HG03432 (cell line): ENCODE measurements around the gene ZNF490.
"Not testable (repeated sequence)": the region's sequence is repeated elsewhere in the genome, so short reads cannot be mapped to it uniquely, and the experiment has no call there.

Source experiments
- ATAC-seq: cut with Tn5 transposase; IDR thresholded peaks from one replicate; pipeline ENCODE4 v1.9.1; 2021; ENCODE audit warnings: mild to moderate bottlenecking, moderate library complexity; ENCODE audit not compliant: unreplicated experiment

The ZNF490 gene

DNA sequence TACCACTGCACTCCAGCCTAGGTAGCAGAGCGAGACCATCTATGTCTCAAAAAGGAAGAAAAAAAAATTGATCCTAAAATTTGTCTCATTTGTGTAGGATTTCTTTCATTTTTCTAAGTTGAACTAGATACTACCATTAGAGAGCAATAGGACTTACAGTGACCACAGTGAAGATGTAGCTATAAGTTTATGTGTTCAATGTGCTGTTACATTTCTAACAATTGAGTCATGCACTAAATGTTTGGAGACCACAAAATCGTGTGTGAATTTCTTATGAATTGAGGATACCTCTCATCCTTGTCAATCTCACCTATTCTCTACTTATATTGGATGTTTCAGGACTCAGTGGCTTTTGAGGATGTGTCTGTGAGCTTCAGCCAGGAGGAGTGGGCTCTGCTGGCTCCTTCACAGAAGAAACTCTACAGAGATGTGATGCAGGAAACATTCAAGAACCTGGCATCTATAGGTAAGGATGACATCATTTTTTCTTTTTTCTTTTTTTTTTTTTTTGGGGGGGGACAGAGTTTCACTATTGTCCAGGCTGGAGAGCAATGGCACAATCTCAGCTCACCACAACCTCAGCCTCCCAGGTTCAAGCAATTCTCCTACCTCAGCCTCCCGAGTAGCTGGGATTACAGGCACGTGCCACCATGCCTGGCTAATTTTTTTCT, 12.9 kb upstream of the ZNF490 start:
- no peak for ATAC-seq

DNA sequence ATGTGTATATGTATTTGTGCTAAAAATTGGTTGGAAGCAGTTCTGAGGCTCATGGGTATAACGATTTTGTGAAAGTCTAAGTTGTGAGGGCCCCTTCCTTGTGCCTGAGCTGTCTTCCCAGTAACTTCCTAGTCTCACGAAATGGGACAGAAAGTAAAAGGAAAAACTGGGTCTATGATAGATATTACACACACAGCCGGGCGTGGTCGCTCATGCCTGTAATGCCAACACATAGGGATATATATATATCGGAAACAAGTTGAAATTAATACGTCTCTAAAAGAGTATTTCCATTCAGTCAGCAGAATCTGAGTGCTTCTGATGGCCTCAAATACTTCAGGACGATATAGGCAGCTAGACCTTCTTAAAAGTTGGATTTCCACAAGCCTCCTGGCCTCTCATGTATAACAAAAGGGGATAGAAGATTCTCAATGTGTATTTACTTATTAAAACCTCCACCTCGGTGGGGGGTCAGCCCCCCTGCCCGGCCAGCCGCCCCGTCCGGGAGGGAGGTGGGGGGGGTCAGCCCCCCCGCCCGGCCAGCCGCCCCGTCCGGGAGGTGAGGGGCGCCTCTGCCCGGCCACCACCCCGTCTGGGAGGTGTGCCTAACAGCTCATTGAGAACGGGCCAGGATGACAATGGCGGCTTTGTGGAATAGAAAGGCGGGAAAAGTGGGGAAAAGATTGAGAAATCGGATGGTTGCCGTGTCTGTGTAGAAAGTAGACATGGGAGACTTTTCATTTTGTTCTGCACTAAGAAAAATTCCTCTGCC, 10.8 kb upstream of the ZNF490 start:
- not testable (repeated sequence) for ATAC-seq

DNA sequence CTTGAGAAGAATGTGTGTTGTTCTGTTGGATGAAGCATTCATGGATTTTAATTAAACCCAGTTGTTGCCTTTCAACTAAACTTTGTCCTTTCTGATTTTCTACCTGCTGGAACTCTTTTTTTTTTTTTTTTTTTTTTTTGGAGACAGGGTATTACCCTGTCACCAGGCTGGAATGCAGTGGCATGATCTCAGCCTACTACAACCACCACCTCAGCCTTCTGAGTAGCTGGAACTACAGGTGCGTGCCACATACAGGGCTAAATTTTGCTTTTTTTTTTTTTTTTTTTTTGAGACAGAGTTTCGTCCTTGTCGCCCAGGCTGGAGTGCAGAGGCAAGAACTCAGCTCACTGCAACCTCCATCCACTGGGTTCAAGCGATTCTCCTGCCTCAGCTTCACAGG, 7.0 kb upstream of the ZNF490 start:
- no peak for ATAC-seq

DNA sequence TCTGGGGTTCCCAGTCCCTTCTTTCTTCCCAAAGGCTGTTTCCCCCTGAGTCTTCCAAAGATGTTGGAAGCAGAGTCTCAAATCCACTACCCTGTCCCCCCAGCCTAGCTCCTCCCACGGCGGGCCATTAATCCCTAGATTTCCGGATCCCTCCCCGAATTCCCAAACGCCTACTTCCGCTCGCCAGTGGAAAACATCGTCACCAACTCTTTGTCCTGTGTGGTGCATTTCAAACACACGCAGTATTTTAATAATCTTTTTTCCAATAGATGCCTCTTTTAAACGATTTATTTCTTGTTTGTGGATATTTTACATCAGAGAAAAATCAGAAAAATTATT, 717 bp upstream of the ZNF490 start:
- ATAC-seq, result no peak

GRCh38 chr19:12607631-12608030, 3.0 kb downstream of the ZNF490 start:
- ATAC-seq, result no peak

DNA sequence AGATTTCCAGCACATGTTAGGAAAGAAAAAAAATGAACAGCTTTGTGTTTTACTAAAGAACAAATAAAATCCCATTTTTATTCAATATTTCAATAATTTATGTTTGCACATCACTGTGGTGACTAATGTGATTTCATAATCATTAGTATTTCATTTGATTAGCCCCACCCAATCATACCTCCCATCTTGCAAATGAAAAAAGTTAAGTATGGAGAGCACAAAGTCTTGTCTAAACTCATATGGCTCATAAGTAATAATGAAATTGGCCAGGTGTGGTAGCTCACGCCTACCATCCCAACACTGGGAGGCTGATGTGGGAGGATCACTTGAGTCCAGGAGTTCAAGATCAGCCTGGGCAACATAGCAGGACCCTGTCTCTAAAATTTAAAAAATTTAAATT, 3.8 kb downstream of the ZNF490 start:
- ATAC-seq, result no peak

GRCh38 chr19:12603714-12604113, 6.9 kb downstream of the ZNF490 start:
- ATAC-seq, result no peak

DNA sequence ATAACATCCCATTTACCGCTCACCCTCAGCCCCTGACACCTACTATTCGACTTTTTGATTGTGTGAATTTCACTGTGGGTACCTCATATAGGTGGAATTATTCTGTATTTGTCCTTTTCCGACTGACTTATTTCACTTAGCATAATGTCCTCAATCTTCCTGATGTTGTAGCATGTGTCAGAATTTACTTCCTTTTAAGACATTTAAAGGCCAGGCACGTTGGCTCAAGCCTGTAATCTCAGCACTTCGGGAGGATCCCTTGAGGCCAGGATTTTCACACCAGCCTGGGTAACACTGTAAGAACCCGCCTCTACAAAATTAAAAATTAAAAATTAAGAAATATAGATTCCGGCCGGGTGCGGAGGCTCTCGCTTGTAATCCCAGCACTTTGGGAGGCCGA, 13.0 kb downstream of the ZNF490 start:
- no peak for ATAC-seq

GRCh38 chr19:12596927-12597548, 13.6 kb downstream of the ZNF490 start:
- no peak for ATAC-seq

DNA sequence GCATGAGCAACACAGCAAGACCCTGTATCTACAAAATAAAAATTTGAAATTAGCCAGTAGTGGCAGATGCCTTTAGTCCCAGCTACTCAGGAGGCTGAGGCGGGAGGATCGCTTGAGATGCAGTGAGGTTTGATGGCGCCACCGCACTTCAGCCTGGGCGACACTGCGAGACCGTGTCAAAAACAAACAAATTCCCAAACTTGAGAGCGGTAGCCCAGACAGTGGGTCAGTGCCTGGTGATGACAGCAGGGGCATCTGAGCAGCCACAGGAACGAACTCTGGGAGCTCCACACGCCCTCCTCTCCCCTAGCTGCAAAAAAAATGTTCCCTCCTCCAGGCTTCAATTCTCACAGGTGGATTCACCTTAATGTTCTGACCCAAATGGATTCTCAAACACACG, 14.1 kb downstream of the ZNF490 start:
- no peak for ATAC-seq

- ATAC-seq, result no peak
Observed at GRCh38 chr19:12581100-12581499, 29.5 kb downstream of the ZNF490 start.

DNA sequence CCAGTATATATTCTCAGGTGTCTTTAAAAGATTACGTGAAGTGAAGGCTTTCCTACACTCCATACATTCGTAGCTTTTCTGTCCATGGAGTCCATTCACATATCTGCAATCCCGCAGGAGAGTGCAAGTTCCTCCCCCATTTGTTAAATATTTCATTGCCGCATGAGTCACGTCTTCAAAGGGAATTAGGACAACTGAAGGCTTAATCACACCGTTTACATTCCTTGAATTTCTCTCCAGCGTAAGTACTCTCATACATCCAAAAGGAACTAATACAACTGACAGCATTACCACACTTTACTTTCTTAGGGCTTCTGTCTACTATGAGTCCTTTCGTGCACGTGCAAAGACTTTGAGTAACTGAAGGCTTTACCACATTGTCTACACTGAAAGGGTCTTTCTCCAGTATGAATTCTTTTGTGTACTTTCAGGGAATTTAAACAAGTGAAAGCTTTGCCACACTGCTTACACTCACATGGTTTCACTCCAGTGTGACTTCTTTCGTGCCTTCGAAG, 30.4 kb downstream of the ZNF490 start:
- ATAC-seq, result no peak

- no peak for ATAC-seq
Observed at GRCh38 chr19:12578641-12579040, 32.0 kb downstream of the ZNF490 start.

DNA sequence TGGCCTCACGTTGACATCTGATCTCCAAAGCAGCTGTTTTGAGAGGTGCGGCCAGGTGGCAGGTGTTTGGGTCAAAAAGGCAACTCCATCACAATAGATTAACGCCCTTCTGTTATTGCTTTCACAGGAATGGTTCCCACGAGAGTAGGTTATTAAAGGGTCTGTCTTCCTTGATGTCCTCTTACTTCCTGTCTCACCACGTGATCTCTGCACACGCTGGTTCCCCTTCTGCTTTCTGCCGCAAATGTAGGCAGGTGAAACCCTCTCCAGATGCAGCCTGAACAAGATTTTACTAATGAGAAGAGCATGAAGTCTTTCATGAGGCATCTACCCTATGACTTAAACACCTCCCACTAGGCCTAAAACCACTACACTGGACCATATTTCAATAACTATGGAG, 36.6 kb downstream of the ZNF490 start:
- no peak for ATAC-seq

- no peak for ATAC-seq
Observed at GRCh38 chr19:12567951-12568350, 42.7 kb downstream of the ZNF490 start.

DNA sequence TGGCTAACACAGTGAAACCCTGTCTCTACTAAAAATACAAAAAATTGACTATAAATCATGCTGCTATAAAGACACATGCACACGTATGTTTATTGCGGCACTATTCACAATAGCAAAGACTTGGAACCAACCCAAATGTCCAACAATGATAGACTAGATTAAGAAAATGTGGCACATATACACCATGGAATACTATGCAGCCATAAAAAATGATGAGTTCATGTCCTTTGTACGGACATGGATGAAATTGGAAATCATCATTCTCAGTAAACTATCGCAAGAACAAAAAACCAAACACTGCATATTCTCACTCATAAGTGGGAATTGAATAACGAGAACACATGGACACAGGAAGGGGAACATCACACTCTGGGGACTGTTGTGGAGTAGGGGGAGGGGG, 44.2 kb downstream of the ZNF490 start:
- ATAC-seq, result not testable (repeated sequence)

GRCh38 chr19:12564016-12564664, 46.5 kb downstream of the ZNF490 start:
- no peak for ATAC-seq

DNA sequence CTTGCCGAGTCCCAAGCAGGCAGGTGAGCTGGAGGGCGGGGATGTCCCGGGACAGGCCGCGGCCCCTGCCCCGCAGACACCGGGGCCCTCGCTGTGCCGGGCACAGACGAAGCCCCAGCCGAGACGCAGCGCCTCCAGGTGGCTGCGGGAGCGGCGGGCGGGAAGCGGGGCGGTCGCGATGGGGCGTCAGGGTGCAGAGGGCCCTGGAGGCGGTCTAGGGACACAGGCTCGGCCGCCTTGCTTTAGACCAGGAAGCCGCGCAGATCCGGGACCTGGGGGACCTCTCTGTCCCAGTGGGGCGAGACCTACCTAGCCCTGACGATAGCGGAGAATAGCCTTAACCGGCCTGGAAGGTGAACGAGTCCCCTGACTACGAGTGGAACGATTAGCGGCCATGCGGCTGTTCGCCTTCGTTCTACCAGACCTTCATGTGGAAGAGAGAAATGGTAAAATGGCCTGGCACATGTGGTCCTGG, 55.1 kb downstream of the ZNF490 start:
- no peak for ATAC-seq

- peak; percentile 95 for ATAC-seq
Observed at GRCh38 chr19:12551060-12551832, 59.4 kb downstream of the ZNF490 start, which contains the start of gene ZNF564. ZNF564 (minus strand) TSS chr19:12551482; CDS start chr19:12551332, 150 bp downstream.

DNA sequence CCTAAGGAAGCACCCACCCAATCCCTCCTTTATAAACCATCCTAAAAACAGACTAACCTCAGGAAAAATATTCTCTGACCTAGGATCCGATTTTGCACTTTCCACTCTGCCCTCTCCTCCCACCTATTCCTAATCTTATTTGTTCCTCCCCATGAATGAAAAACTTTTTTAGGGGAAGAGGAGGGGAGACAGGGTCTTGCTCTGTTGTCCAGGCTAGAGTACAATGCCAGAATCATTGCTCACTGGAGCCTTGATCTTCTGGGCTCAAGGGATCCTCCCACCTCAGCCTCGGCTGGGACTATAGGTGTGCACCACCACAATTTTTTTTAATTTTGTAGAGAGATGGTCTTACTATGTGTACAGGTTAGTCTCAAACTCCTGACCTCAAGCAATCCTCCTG, 63.7 kb downstream of the ZNF490 start:
- ATAC-seq, result no peak
